Vagina (tissue), 2 donors: ENCODE results near the gene TIE1. TPM values are rescaled to one million over a fixed set of nuclear protein-coding genes. Genes with fewer than 3 reads are reported as not detected.

ENCODE experiments used
- DNase-seq, 2 donors: peaks; one replicate each; pipeline ENCODE4 v3.0.0-alpha.2; 2017; ENCODE audit errors: extremely low spot score in 2 of 2
- H3K27ac ChIP-seq: fragments of 200-600 bp; sonication (generic); one replicate; pipeline ENCODE4 v1.5.1; 2019
- H3K27me3 ChIP-seq: fragments of 200-600 bp; sonication (generic); one replicate; pipeline ENCODE4 v1.5.1; 2019
- H3K36me3 ChIP-seq, 2 donors: fragments of 200-600 bp; sonication (generic); one replicate each; pipeline ENCODE4 v1.5.1; 2017 to 2019
- H3K4me1 ChIP-seq: fragments of 200-600 bp; sonication (generic); one replicate; pipeline ENCODE4 v1.5.1; 2019
- H3K4me3 ChIP-seq, 2 donors: fragments of 200-600 bp; sonication (generic); 1 replicate in 1 of 2; 2 replicates in 1 of 2; pipeline ENCODE4 v1.5.1; 2016 to 2019
- H3K9me3 ChIP-seq: fragments of 200-600 bp; sonication (generic); one replicate; pipeline ENCODE4 v1.5.1; 2019
- POLR2A ChIP-seq, 2 donors: fragments of 450-650 bp; IDR thresholded peaks; one replicate each; pipeline ENCODE4 v1.6.1; 2017; ENCODE audit warnings: antibody characterized with exemption in 2 of 2, mild to moderate bottlenecking in 2 of 2, moderate library complexity in 2 of 2
- POLR2AphosphoS5 ChIP-seq, 2 donors: sonication (generic); formaldehyde crosslinking; IDR thresholded peaks; one replicate each; pipeline ENCODE4 v1.9.0; 2017; ENCODE audit warnings: antibody characterized with exemption in 2 of 2, mild to moderate bottlenecking in 2 of 2, low read depth in 1 of 2; ENCODE audit not compliant: insufficient read depth in 1 of 2
- intact Hi-C: fragments of 100-400 bp; cut with DNase I; formaldehyde crosslinking; loops from one replicate; pipeline ENCODE4 v1.15.1; 2023
- total RNA-seq: library from RNA; depleted of rRNA; stranded (reverse); fragments of >200 nt; gene quantifications from one replicate; pipeline ENCODE4 v1.2.3, GENCODE V29; 2016
- TF ChIP-seq, protein P1 (sequence below), 3 experiments: fragments of 450-650 bp in 2 of 3; fragments of 200-600 bp in 1 of 3; sonication (generic) in 1 of 3; IDR thresholded peaks; one replicate each; pipeline ENCODE4 v1.5.1; 2017 to 2019; ENCODE audit warnings: antibody characterized with exemption in 3 of 3, mild to moderate bottlenecking in 2 of 3, moderate library complexity in 2 of 3

Gene TIE1
- total RNA-seq, 1 donor from 2014 or later = 36.1 TPM

DNA sequence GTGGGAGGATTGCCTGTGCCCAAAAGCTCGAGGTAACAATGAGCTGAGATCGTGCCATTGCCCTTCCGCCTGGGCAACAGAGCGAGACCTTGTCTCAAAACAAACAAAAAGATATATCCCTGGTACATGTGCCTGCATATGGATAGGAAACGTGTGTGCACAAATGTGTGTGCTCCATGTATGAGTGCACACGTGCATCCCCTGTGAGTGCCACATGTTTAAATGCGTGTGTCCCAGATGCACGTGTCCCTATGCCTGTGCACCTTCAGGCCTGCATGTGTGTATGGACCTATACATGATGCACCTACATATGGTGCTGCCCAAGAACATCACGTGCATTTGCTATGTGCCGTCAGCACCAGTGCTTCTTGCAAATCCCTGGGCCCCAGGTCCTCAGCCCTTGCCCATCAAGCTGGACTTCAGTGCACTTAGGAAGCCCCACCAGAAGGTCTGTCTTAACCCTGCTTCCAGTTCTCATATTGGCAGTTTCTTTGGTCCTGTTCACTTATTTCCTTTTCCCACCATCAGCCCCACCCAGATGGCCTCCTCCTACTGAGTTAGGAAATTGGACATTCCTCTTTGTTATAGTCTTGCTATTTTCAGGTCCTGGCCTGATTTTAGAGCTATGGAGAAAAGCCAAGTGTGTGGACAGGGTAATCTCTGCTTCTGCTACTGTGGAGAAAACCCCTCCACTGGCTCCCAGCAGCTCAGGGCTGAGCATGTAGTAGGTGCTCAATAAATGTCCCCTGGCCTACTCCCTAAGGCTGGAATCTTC is 15.4 kb downstream of the TIE1 start:
- DNase-seq = no peak
- TF ChIP-seq, protein P1, sequence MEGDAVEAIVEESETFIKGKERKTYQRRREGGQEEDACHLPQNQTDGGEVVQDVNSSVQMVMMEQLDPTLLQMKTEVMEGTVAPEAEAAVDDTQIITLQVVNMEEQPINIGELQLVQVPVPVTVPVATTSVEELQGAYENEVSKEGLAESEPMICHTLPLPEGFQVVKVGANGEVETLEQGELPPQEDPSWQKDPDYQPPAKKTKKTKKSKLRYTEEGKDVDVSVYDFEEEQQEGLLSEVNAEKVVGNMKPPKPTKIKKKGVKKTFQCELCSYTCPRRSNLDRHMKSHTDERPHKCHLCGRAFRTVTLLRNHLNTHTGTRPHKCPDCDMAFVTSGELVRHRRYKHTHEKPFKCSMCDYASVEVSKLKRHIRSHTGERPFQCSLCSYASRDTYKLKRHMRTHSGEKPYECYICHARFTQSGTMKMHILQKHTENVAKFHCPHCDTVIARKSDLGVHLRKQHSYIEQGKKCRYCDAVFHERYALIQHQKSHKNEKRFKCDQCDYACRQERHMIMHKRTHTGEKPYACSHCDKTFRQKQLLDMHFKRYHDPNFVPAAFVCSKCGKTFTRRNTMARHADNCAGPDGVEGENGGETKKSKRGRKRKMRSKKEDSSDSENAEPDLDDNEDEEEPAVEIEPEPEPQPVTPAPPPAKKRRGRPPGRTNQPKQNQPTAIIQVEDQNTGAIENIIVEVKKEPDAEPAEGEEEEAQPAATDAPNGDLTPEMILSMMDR (IDR thresholded peaks at IDR 0.05) = no peak
- no peak for TF ChIP-seq POLR2A (IDR thresholded peaks at IDR 0.05)
- Histone ChIP-seq H3K4me1 (no peaks in the 10 kb centered on the region), H3K4me3 (no peak overlapping the region), H3K36me3 (no peaks in the 10 kb centered on the region), H3K27me3 (no peaks in the 10 kb centered on the region), H3K9me3 (no peaks in the 10 kb centered on the region), H3K27ac (no peak overlapping the region)
- intact Hi-C loops = no loop called here

GRCh38 chr1:43316738-43317520 is 16.1 kb downstream of the TIE1 start:
- H3K27ac ChIP-seq = no peak overlapping the region
- H3K36me3 ChIP-seq = no peaks in the 10 kb centered on the region
- H3K27me3 ChIP-seq = no peaks in the 10 kb centered on the region
- no peak overlapping the region for H3K4me3 ChIP-seq
- no peak for DNase-seq
- H3K4me1 ChIP-seq = no peaks in the 10 kb centered on the region
- TF ChIP-seq, protein P1 (IDR thresholded peaks at IDR 0.05) = no peak
- TF ChIP-seq POLR2A (IDR thresholded peaks at IDR 0.05) = no peak
- no peak for TF ChIP-seq POLR2AphosphoS5 (IDR thresholded peaks at IDR 0.05; ENCODE audit: insufficient read depth in 1 of 2, low read depth in 1 of 2)
- intact Hi-C loops = no loop called here
- no peaks in the 10 kb centered on the region for H3K9me3 ChIP-seq

DNA sequence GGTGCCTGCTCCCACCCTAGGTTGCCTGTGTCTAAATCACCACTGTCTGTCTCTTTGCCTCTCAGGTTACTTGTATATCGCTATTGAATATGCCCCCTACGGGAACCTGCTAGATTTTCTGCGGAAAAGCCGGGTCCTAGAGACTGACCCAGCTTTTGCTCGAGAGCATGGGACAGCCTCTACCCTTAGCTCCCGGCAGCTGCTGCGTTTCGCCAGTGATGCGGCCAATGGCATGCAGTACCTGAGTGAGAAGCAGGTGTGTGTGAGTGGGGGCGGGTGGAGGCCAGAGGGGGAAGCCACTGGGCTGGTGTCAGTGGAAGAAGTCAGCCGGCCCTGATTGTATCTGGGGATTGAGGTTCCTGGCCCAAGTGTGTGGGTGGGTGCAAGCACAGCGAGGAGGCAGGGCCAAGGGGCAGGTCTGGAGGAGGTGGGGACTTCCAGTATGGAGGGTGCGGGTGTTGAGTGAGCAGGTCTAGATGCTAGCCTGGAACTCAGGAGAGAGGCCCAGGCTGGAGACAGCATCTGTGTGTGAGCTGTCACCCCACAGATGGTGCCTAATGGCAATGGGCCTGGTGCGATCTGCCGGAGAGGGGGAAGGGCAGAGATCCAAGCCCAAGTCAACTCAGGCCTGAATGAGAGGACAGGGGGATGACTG is 17.2 kb downstream of the TIE1 start:
- Histone ChIP-seq H3K36me3 (no peaks in the 10 kb centered on the region), H3K4me3 (no peak overlapping the region), H3K27ac (no peak overlapping the region), H3K27me3 (no peaks in the 10 kb centered on the region), H3K4me1 (no peaks in the 10 kb centered on the region), H3K9me3 (no peaks in the 10 kb centered on the region)
- no peak for DNase-seq
- intact Hi-C loops = no loop called here
- TF ChIP-seq, protein P1 (IDR thresholded peaks at IDR 0.05) = no peak
- TF ChIP-seq POLR2A (IDR thresholded peaks at IDR 0.05) (no peak), POLR2AphosphoS5 (IDR thresholded peaks at IDR 0.05; ENCODE audit: insufficient read depth in 1 of 2, low read depth in 1 of 2) (no peak)

DNA sequence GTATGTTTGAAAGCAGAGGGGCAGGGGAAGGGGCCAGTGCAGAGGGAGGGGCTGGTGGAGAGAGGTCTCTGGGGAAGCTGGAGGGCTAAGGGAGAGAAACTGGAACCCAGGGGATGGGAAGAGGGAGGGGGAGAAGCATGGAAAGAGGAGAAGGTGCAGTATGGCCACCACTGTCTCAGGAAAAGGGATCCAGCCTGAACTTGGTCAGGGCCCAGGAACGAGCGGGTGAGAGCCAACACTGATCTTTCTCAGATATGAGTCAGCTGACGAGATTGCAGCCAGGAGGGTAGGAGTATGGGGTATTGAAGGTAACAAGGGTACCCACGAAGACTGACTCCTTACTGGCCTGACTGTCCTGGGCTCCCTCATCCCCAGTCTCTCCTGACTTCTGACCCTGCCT is 18.0 kb downstream of the TIE1 start:
- no peaks in the 10 kb centered on the region for H3K36me3 ChIP-seq
- TF ChIP-seq, protein P1 (IDR thresholded peaks at IDR 0.05) = no peak
- TF ChIP-seq POLR2AphosphoS5 (IDR thresholded peaks at IDR 0.05; ENCODE audit: insufficient read depth in 1 of 2, low read depth in 1 of 2) = no peak
- no peak for TF ChIP-seq POLR2A (IDR thresholded peaks at IDR 0.05)
- H3K27me3 ChIP-seq = no peaks in the 10 kb centered on the region
- no peak for DNase-seq
- H3K27ac ChIP-seq = no peak overlapping the region
- intact Hi-C loops = no loop called here
- H3K4me1 ChIP-seq = no peaks in the 10 kb centered on the region
- no peaks in the 10 kb centered on the region for H3K9me3 ChIP-seq
- no peak overlapping the region for H3K4me3 ChIP-seq
